Measurements from ENCODE around the gene PODXL2. TPM values are rescaled to one million over a fixed set of nuclear protein-coding genes. Genes with fewer than 3 reads are reported as not detected.

The PODXL2 gene
- total RNA-seq, 1 donor from 2014 or later: 28.9 TPM

DNA sequence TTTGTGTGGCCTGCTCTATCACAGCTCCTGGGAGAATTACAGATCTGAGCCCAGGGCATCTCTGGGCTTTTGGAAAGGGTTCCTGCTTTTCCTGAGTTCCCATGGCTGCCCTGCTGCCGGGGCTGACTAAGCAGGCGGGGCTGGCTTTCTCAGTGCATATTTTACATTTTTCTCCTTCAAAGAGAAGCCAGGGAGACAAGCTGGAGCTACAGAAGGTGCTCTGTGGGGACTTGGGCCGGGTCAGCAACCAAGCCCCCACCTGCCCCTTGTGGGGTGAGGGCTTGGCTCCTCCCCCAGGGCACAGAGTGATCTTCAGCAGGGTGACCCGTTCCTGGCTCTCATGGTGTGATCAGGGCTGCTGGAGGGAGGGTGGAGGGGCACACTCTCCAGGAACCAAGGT is 61.1 kb downstream of the PODXL2 start:
- DNase-seq (ENCODE audit: low read depth): no peak
- TF ChIP-seq, protein P1, sequence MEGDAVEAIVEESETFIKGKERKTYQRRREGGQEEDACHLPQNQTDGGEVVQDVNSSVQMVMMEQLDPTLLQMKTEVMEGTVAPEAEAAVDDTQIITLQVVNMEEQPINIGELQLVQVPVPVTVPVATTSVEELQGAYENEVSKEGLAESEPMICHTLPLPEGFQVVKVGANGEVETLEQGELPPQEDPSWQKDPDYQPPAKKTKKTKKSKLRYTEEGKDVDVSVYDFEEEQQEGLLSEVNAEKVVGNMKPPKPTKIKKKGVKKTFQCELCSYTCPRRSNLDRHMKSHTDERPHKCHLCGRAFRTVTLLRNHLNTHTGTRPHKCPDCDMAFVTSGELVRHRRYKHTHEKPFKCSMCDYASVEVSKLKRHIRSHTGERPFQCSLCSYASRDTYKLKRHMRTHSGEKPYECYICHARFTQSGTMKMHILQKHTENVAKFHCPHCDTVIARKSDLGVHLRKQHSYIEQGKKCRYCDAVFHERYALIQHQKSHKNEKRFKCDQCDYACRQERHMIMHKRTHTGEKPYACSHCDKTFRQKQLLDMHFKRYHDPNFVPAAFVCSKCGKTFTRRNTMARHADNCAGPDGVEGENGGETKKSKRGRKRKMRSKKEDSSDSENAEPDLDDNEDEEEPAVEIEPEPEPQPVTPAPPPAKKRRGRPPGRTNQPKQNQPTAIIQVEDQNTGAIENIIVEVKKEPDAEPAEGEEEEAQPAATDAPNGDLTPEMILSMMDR (conservative IDR thresholded peaks at IDR 0.05; ENCODE audit: low read depth, low read length): no peak

DNA sequence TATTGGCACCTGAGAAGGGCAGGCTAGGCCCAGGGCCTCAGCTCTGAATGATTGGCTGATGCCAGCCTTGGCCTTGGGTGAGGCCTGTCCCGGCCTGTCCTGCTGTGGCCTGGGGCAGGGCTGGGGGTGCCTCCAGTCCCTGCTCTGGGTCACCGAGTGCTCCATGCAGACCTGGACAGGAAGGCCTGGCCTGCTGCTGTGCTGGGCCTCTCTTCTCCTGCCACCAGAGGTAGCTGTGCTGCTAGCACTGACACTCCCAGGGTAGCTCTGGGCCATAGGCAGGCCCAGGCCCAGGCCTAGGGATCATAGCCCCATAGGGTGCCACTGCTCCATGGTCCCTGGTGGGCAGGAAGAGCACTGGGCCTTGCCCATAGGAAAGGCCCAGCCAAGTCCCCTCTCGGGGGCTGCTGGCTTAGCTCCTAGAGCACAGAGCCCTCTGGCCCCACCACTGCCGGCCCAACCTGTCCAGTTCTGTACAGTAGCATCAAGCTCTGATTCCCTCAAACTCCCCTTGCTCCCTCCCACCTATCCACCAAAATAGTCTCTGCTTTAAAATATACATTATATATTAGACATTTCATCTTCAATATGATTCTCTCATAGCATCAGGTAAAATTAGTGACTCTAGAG is 62.0 kb downstream of the PODXL2 start:
- TF ChIP-seq, protein P1 (conservative IDR thresholded peaks at IDR 0.05; ENCODE audit: low read depth, low read length): peak; percentile 59
- DNase-seq (ENCODE audit: low read depth): no peak
- no peak overlapping the region for H3K4me3 ChIP-seq (ENCODE audit: low read depth, low read length)

More for the DNA sequence above, 61.1 kb downstream of the PODXL2 start:
- no peak overlapping the region for H3K4me3 ChIP-seq (ENCODE audit: low read depth, low read length)

DNA sequence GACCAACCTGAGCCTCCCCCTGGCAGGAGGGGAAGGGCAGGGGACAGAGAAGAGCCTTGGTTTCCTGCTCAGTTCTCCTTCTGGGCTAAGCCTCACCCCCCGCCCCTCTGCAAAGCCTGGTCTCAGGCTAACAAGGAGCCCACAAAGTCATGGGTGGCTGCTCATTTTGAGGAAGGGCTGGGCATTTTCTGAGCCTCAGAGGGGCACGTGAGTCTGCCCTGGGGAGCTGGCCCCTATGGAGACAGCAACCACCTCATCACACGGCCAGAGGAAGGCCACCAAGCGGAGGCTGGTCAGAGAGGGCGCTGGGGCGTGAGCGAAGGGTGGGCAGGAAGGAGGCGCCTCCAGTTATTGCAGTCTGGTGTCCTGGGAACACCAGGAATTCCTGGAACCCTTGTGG is 62.5 kb downstream of the PODXL2 start:
- DNase-seq (ENCODE audit: low read depth): no peak
- no peak overlapping the region for H3K4me3 ChIP-seq (ENCODE audit: low read depth, low read length)
- TF ChIP-seq, protein P1 (conservative IDR thresholded peaks at IDR 0.05; ENCODE audit: low read depth, low read length): no peak

DNA sequence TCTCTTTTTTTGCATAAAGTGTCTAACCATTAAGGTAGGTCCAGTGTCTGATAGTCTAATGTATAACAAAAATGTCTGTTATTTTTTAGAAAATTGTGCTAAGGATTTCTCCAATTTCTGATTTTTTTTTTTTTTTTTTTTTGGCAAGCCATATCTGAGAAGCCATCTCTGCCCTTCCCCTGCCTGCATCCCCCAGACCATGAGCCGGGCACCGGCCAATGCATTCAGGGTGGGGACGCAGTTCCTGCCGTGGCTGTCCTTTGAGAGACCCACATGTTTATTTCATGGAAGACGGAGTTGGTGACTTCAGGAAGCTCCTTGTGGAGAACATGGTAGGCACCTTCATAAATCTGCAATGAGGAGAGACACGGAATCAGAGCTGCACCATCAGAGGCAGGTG is 63.0 kb downstream of the PODXL2 start:
- DNase-seq (ENCODE audit: low read depth): no peak
- no peak overlapping the region for H3K4me3 ChIP-seq (ENCODE audit: low read depth, low read length)
- TF ChIP-seq, protein P1 (conservative IDR thresholded peaks at IDR 0.05; ENCODE audit: low read depth, low read length): no peak

DNA sequence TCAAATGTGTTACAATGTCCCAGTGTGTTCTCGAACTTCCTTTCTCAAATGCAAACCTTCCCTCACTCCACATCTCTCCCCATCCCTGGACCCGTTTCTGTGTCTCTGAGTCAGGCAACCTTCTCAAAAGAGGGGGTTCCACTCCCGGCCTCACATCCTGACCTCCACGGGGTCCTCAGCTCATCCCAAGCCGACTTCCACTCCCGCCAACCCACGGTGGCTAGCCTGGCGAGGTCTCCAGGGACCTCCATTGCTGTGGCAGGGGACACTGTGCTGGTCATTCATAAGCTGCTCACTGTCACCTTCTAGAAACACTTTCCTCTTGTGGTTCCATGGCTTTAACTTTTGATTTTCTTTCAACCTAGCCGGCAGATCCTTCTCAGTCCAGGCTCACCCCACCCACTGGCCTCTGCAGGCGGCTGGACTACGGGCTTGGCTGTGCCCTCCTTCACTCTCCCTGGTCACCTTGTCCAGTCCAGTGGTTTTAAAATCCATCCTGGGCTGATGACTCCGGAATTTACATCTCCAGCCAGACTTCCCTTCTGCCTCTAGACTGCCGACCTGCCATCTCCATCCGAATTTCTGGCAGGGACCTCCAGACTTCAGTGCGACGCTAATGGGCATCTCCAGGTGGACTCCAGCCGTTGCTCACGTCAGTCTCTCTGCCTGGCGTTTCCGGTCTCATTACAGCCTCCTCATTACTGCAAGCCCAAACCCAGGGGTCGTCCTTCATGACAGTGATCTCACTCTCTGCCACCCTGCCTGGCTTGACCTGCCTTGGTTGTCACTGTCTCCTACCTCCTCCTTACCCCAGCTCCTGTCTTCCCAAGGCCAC is 63.7 kb downstream of the PODXL2 start:
- TF ChIP-seq, protein P1 (conservative IDR thresholded peaks at IDR 0.05; ENCODE audit: low read depth, low read length): no peak
- no peak for DNase-seq (ENCODE audit: low read depth)
- H3K4me3 ChIP-seq (ENCODE audit: low read depth, low read length): no peak overlapping the region

DNA sequence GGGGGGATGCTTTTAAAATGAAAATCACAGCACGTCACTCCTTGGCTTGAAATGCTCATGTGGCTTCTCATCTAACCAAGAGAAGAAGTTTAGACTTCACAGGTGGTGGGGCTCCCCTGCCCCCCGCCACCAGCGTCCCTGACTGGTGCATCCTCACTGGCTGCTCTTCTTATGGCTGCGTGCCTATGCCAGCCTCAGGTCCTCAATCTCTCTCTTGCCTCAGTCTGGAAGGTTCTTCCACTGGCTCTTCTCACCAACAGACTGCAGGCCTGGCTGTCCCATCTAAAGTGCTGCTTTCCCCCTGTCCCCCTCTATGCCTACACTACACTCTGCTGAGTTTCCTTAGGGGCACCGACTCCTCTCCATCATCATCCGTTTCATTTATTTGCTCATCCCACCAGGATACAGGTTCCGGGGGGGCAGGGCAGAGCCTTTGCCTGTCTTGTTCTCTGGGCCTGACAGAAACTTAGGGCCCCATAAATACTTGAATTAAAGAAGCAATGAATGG is 64.4 kb downstream of the PODXL2 start:
- TF ChIP-seq, protein P1 (conservative IDR thresholded peaks at IDR 0.05; ENCODE audit: low read depth, low read length): no peak
- no peak for DNase-seq (ENCODE audit: low read depth)
- no peak overlapping the region for H3K4me3 ChIP-seq (ENCODE audit: low read depth, low read length)
